GM19099 (cell line): ENCODE data around the gene HOXC6.

ENCODE experiments used
- POLR2A ChIP-seq: IDR thresholded peaks from 3 replicates; pipeline ENCODE4 v1.6.1; 2011; ENCODE audit warnings: low read depth; ENCODE audit not compliant: insufficient read length; ENCODE audit errors: extremely low read depth

HOXC6 gene

DNA sequence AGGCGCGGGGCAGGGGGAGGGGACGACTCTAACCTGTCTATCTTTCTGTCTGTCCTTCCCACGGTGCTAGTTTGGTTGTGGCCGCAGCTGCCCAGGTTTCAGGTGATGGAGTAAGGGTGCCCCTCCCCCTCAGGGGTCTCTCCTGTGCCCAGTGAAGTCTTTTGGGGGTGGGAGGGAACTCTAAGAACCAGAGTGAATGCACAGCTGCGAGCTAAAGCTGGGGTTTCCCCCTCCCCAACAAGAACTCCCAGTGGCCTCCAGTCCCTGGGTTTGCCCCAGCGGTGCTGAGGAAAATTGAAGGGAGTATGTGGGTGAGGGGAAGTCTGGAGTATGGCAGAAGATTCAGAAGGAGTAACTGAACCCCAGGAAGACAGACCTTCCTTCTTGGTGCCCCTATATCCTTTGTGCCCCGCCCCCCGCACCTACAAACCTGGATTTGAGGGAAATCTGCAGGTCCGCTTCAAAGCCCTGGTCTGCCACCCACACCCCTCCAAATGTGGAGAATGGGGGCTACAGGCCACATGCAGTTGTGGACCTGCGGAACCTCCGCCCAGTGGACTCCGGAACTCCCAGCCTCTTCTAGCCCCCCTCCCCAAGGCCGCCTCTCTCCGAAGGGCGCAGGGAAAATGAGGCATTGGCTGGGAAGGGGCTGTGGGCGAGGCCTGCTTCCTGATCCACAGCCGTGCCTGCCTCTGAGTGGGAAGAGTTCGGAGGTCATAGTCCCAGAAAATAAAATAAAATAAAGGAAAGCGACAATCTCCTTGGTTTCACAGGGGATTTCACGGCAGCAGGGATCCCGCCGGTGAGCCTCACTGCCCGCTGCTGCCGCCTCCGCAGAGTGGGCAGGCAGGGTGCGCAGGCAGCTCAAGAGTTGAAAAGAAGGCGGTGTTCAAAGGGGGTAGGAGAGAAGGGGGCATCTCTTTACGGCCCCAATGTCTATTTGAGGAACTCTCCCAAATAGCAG is 31.7 kb upstream of the HOXC6 start:
- TF ChIP-seq POLR2A: no peak

DNA sequence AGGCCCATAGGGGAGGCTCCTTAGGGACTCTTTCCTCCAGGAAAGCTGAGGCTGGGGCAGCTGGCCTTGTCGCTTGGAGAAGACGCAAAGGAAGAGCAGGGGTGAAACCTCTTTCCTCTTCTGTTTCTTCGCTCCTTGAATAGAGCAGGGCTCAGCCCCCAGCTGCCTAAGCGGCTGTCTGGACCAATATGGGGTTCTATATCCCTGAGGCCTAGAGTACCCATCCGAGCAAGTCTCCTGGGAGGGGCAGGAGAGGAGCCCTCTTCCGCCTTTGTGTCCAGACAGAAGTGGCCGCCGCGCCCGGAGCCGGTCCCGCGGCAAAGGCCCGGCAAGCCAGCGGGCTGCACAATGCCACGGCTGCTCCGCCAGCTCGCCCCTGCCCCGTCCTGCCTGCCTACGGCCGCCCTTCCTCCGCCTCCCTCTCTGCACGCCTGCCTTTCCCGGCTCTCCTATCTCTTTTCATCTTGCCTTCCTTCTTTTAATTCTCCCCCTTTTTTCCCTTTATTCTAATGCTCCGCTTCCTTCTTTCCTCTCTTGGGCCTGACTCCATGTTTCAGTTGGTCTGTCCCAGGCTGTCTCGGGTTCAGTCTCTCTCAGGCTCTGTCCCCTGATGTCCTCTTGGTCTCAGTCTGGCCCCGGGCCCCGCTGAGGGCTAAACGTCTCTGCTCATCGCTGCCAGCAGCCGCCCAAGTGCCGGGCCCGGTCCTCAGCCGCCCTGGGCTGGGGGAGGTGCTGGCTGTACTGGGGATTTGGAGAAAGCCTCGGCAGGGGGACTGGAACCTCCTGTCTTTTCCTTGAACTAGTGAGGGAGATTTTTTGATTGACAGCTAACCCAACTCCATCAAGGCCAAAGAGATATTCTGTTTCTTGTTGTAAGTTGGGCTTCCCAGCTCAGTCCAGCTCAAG is 30.8 kb upstream of the HOXC6 start:
- no peak for TF ChIP-seq POLR2A

DNA sequence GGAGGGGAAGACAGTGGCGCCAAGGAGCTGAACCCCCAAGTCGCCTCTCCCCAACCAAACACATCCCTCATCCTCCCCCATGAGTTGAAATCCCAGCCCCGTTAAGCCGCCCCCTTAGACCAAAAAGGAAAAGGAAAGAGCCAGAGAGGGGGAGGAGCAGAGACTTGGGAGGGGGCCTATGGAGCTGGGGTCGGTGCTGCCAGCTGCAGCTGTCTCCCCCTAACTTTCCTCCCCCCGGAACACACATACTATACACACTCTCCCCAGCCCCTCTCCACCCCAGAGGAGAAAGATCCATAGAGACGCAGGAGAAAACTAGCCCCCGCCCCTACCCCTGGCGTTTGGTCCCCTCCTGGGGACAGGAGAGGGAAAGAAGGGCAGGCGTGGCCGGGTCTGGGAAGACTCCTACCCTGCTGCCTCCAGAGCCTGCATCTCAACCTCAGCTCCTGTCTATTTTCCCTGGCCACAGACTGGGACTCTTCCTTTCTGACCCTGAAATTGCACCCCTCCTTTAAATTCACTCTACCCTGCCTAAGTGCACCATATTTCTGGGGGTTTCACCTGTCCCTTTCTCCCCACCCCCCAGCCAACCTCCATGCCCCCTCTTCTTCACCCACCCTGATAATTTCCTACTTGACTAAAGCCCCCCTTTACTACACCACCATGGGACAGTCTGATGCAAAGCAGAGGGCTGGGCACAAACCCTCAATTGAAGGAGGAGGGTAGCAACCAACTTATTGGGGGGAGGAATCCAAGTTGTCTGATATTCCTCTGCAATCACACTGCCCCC is 29.9 kb upstream of the HOXC6 start:
- TF ChIP-seq POLR2A: no peak

DNA sequence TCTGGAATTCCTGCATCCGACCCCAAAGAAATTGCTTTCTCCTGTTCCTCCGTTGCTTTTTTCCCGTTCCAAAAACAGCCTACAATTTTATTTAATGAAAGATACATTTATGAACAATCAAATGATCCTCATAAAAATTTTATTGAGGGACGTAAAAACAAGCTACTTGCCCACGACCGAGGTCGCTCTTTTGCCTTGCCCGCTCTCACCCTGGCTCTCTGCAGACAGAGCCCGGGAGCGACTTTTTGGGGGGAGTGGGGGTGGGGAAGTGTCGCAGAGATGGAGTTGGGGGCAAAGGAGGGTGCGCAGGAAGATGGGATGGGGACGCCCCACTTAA is 29.4 kb upstream of the HOXC6 start:
- TF ChIP-seq POLR2A: no peak

DNA sequence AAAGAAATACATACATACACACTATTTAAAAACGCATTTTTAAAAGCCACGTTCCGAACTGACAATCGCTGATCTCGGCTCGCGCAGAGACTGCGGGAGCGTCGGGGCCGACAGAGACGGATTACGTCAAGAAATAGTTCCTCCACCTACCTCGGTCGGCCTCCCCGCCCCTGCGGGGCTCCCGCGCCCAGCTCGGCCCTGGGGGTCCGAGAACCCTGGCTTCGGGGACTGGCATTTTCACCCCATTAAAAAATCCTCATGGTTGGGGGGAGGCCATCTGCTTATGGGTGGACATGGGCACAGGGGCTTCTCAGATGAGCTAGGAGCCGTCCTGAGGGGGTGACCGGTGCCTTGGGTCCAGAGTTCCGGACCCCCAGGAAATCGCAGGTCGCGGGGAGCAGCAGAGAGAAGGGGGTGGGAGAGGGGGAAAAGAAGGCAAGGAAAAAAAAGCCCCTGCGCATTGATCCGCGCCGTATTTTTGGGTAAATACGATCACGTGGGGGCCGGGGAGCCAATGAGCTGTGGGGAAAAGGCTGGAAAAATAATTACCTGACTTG is 28.6 kb upstream of the HOXC6 start:
- TF ChIP-seq POLR2A: no peak

DNA sequence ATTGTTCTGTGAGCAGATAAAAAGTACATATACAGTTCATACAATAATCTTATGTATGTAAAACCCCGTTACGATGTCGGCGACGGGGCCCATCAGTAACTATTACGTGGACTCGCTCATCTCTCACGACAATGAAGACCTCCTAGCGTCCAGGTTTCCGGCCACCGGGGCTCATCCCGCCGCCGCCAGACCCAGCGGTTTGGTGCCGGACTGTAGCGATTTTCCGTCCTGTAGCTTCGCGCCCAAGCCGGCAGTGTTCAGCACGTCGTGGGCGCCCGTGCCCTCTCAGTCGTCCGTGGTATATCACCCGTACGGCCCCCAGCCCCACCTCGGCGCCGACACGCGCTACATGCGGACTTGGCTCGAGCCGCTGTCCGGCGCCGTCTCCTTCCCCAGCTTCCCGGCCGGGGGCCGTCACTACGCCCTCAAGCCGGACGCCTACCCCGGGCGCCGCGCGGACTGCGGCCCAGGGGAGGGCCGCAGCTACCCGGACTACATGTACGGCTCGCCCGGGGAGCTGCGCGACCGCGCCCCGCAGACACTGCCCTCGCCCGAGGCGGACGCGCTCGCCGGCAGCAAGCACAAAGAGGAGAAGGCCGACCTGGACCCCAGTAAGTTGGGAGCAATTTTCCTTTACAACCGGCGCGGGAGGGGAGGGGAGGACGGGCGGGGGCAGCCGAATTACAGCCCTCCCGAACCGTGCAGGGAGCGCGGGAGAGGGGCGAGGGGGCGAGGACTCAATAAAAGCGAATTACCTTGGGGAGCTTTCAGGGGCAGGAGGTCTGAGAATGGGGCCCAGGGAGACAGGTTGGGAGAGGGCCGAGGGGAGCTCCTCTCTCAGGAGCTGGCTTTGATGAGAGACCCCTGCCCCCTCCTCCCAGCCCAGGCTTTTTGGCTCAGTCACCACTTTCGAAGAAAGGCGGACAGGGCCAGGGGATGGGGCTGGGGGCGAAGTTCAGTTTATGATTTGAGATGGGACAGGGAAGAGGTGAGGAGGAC is 27.8 kb upstream of the HOXC6 start, which contains the start of gene HOXC9:
TSS of gene HOXC9 (plus strand) at position 46 of the 999 bp plus-strand sequence. CDS start at position 74, 28 bp downstream.
- TF ChIP-seq POLR2A: no peak

DNA sequence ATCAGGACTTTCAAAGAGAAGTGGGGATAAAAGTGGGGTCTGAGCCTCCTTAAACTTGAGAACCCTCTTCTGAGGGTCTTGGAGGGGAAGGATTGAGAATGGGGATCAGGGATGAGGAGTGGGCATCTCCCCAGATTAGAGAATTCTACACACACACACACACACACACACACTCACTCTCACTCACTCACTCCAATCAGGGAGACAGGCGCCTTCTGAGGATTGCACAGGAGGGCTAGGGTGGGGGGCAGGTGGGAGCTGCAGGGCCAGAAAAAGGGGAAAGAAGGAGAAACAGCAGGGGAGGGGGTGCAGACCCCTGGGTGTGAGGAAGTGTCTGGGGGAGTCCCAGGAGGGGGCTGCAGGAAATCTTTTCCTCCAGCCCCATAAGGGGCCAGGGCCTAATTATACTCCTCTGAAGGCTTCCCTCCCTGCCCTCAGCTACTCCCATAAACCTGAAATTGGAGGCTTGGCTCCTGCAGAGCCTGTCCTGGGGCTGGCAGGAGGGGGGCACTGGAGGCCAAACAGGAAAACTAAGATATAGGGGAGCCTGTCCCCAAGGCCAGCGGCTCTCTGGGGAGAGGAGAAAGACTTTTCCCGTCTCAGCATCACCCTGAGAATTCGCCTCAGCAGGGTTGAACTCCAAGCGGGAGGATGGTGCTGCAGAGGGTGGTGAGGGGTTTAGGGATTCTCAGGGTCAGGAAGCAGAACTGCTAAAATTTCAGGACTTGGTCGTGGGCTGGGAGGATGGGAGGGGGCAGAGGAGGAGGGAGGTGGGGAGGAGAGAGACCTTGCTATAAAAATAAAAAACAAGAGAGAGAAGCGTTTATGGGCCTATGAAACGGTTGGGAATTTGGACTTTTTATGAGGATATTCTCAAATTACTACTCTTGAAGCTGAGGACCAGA is 26.7 kb upstream of the HOXC6 start:
- TF ChIP-seq POLR2A: no peak

DNA sequence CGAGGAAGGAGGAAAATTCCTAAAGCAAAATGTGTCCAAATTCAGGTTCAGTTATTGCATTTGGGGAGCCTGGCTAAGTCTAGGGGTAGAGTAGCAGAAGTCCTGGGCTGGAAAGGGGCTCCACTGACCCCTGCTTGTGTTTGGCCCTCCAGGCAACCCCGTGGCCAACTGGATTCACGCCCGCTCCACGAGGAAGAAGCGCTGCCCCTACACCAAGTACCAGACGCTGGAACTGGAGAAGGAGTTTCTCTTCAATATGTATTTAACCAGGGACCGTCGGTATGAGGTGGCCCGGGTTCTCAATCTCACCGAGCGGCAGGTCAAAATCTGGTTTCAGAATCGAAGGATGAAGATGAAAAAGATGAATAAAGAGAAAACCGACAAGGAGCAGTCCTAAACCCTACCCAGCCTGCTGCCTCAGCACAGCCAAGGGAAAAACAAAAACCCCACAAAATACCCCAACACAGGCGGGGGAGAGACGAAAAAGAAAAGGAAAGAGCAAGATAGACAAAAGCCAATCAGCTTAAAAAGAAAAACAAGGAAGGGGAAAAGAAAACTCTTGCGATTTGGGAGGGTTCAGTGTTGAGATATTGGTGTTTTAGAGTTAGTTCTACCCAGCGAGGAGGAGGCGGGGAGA is 25.8 kb upstream of the HOXC6 start:
- no peak for TF ChIP-seq POLR2A

DNA sequence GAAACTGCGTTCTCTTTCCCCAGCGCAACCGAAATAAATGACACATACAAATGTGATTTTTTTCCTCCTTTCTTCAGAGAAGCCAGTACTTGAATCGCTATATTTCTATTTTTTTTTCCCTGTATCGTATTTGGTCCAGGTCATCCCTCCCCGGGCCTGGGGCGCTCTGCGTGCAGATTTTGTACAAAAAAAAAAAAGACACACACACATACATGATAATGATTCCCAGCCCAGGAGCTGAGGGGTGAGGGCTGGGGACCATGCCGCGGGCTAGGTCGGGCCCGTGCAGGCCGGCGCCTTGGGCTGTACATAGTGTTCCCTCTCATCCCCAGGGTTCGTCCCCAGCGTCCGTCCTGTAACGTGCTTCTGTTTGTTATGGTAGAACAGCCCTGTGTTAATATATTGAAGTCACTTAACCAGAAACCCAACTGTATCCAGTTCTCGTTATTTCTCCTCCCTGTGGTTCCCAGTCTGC is 25.3 kb upstream of the HOXC6 start:
- no peak for TF ChIP-seq POLR2A

DNA sequence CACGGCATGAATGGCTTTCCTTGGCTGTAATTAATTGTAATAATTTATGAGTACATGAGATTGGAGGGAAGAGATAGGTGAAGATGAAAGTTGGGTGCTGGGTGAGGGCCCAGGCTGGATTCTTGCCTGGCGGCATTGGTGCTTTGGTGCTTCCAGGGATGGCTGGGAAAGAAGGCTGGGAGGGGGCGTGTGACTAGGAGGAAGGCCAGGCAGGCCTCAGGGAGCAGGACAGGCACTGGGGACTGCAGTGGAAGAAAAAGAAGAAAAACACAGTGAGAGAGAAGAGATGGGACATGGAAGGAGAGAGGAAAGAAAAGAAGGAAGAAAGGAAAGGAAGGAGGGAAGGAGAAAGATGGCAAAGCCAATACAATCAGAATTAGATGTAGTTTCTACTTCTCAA is 24.6 kb upstream of the HOXC6 start:
- no peak for TF ChIP-seq POLR2A

DNA sequence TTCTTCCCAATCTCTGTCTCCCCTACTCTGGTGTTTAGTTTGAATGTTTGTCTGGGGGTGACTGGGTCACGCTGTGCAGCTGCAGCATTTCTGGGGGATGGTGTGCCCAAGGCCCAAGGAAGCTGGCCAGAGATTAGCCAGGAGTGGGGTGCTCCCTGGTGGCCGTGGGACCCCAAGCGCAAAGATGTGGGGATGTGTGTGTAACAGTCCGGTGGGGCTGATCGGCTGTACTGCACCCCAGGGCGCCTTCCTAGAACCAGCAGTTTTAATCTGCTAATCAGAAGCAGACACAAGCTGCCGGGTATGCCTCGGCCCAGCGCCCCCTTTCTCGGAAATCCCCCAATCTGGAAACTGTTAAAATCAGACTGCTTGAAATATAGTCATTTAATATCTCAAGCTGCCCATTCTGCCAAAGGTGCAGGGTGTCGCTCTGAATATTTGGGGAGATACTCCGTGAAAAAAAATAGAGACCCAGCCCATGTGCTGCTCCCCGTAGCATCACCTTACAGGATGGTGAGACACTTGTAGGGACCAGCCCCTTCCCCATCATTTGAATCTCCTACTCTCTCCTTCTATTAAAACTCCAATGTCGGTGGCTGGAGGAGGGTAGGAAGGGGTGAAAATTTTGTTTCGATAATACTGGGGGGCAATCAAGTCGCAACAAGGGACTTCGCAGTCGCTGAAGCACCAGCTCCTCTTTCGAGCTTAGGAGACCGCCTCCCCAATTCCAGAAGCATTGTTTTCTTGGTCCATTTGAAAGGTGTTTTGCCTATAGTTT is 24.0 kb upstream of the HOXC6 start:
- no peak for TF ChIP-seq POLR2A
